Activated T-cell treated with anti-CD3 and anti-CD28 coated beads, Interleukin-2, amount 50 U/mL, for 72 hours (primary cell): ENCODE measurements around the gene CRB2. TPM values are rescaled to one million over a fixed set of nuclear protein-coding genes. Genes with fewer than 3 reads are reported as not detected.

Source experiments
- ATAC-seq, 2 donors: fragments of 150-1000 bp; cut with Tn5 transposase; replicated peaks in 1 of 2; 2 replicates each; pipeline ENCODE4 v1.10.0; 2021; ENCODE audit warnings: moderate library complexity in 2 of 2, mild to moderate bottlenecking in 1 of 2
- DNase-seq, 2 donors: peaks; one replicate each; pipeline ENCODE4 v3.0.0; 2021 to 2022; ENCODE audit warnings: mixed read lengths in 1 of 2
- H3K27ac Mint-ChIP-seq: one replicate; pipeline ENCODE4 v1.8.0; 2022; ENCODE audit warnings: mild to moderate bottlenecking, moderate library complexity, mixed read lengths
- H3K27me3 Mint-ChIP-seq: one replicate; pipeline ENCODE4 v1.8.0; 2022; ENCODE audit warnings: low read depth, mixed read lengths
- H3K36me3 Mint-ChIP-seq, 2 donors: one replicate each; pipeline ENCODE4 v1.8.0; 2022; ENCODE audit warnings: mixed read lengths in 2 of 2, mild to moderate bottlenecking in 1 of 2; ENCODE audit not compliant: insufficient read depth in 2 of 2
- H3K4me1 Mint-ChIP-seq: one replicate; pipeline ENCODE4 v1.8.0; 2022; ENCODE audit warnings: low read depth, mixed read lengths
- H3K4me3 Mint-ChIP-seq, 2 donors: one replicate each; pipeline ENCODE4 v1.8.0; 2022; ENCODE audit warnings: mild to moderate bottlenecking in 2 of 2, mixed read lengths in 2 of 2, moderate library complexity in 2 of 2
- H3K9me3 Mint-ChIP-seq, 2 donors: one replicate each; pipeline ENCODE4 v1.8.0; 2022; ENCODE audit warnings: mixed read lengths in 2 of 2
- total RNA-seq, 2 donors: library from RNA; stranded (reverse); gene quantifications; one replicate each; pipeline ENCODE4 v1.2.3, GENCODE V29; 2022

The CRB2 gene
- total RNA-seq, 2 donors from 2014 or later, result not detected

GRCh38 chr9:123377211-123377971 lies 21.4 kb downstream of the CRB2 start:
- no peak for ATAC-seq
- Mint-ChIP-seq H3K4me1 (no peaks in the 10 kb centered on the region), H3K9me3 (no peaks in the 10 kb centered on the region)

GRCh38 chr9:123378025-123378424 lies 22.0 kb downstream of the CRB2 start:
- DNase-seq (no peak), ATAC-seq (no peak)
- H3K27me3 Mint-ChIP-seq, result peaks cover 18% of the 10 kb centered on the region
- H3K36me3 Mint-ChIP-seq, result no peaks in the 10 kb centered on the region
- no peak overlapping the region for H3K27ac Mint-ChIP-seq
- H3K4me3 Mint-ChIP-seq, result no peak overlapping the region
- H3K4me1 Mint-ChIP-seq, result no peaks in the 10 kb centered on the region
- no peaks in the 10 kb centered on the region for H3K9me3 Mint-ChIP-seq

More at GRCh38 chr9:123377211-123377971, 21.4 kb downstream of the CRB2 start:
- no peak overlapping the region for H3K4me3 Mint-ChIP-seq
- no peak overlapping the region for H3K27ac Mint-ChIP-seq
- DNase-seq, result no peak
- peaks cover 23% of the 10 kb centered on the region for H3K27me3 Mint-ChIP-seq
- no peaks in the 10 kb centered on the region for H3K36me3 Mint-ChIP-seq

DNA sequence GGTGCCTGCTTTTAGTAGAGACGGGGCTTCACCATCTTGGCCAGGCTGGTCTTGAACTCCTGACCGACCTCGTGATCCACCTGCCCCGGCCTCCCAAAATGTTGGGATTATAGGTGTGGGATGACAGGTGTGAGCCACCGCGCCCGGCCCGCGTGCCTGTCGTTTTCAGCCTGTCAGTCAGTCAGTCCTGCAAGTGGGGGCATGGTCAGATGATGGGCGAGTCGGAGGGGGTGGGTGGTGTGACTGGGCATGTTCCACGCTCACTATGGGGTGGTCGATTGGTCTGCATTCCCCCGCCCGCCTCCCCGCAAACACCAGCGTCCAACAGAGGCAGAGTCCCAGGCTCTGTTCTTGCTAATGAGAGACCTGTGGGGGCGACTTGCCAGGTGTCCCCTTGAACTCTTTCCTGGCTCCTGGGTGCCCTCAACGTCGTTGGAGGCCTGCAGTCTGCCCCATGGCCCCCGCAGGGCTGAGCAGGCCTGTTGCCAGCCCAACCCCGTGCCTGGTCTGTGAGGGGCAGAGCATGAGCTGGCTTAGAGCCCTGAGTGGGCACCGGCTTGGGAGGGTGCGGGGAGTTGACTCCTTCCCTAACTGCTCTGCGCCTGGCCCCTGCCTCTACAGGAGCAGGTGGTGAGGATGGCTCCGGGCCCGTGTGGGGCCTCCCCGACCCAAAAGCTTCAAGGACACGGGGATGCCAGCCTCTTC lies 23.1 kb downstream of the CRB2 start:
- no peaks in the 10 kb centered on the region for H3K9me3 Mint-ChIP-seq
- H3K27ac Mint-ChIP-seq, result no peak overlapping the region
- no peaks in the 10 kb centered on the region for H3K4me1 Mint-ChIP-seq
- peaks cover 14% of the 10 kb centered on the region for H3K27me3 Mint-ChIP-seq
- H3K36me3 Mint-ChIP-seq, result no peaks in the 10 kb centered on the region
- H3K4me3 Mint-ChIP-seq, result no peak overlapping the region
- ATAC-seq (no peak), DNase-seq (no peak)

GRCh38 chr9:123380852-123381705 lies 25.1 kb downstream of the CRB2 start:
- Mint-ChIP-seq H3K27ac (no peak overlapping the region), H3K4me3 (no peak overlapping the region), H3K27me3 (no peaks in the 10 kb centered on the region)

DNA sequence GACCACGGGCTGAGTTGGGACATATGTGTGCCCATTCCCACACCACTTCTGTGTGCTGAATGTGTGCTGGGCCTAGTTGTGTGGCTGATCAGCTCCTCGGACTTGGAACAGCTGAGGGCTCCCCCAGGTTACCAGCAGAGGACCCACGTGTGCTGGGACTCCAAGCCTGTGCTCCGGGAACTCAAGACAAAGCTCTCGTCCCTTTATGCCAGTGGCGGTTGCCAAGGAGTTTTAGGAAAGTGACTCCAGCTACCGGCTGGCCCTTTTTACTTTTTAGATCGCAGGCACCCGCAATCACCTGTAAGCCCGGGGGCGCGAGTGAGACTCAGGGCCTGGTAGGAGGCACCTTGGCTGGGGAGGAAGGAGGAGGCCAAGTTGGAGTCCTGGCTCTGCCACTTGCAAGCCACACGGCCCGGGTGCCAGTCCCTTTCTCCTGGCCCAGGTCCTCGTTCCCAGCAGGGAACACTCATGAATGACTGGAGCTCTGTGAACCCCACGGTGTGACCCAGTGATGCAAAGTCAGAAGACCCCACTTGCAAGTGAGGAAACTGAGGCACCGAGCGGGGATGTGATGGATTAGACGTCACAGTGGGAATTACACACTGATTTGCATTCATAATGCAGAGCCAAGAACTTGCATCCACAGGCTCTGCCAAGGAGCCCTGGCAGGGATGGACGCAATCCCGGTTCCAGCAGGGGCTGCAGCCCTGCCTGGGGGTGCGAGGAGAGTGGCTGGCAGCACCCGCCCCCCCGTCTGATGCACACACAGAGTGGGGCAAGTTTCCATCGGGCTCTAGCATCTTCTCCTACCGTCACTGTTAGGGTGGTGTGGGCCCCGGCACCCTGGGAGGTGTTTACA lies 26.9 kb downstream of the CRB2 start:
- ATAC-seq, result no peak
- no peaks in the 10 kb centered on the region for H3K36me3 Mint-ChIP-seq

More at GRCh38 chr9:123380852-123381705, 25.1 kb downstream of the CRB2 start:
- H3K36me3 Mint-ChIP-seq, result no peaks in the 10 kb centered on the region
- no peak for DNase-seq
- H3K9me3 Mint-ChIP-seq, result no peaks in the 10 kb centered on the region
- no peak for ATAC-seq
- no peaks in the 10 kb centered on the region for H3K4me1 Mint-ChIP-seq

GRCh38 chr9:123383512-123384170 lies 27.6 kb downstream of the CRB2 start:
- Mint-ChIP-seq H3K36me3 (no peaks in the 10 kb centered on the region), H3K4me3 (no peak overlapping the region), H3K27me3 (no peaks in the 10 kb centered on the region), H3K4me1 (no peaks in the 10 kb centered on the region), H3K9me3 (no peaks in the 10 kb centered on the region), H3K27ac (no peak overlapping the region)
- ATAC-seq (no peak), DNase-seq (no peak)

More for the DNA sequence above, 26.9 kb downstream of the CRB2 start:
- H3K9me3 Mint-ChIP-seq, result no peaks in the 10 kb centered on the region
- no peaks in the 10 kb centered on the region for H3K4me1 Mint-ChIP-seq
- no peaks in the 10 kb centered on the region for H3K27me3 Mint-ChIP-seq
- no peak overlapping the region for H3K4me3 Mint-ChIP-seq
- DNase-seq, result no peak
- H3K27ac Mint-ChIP-seq, result no peak overlapping the region

DNA sequence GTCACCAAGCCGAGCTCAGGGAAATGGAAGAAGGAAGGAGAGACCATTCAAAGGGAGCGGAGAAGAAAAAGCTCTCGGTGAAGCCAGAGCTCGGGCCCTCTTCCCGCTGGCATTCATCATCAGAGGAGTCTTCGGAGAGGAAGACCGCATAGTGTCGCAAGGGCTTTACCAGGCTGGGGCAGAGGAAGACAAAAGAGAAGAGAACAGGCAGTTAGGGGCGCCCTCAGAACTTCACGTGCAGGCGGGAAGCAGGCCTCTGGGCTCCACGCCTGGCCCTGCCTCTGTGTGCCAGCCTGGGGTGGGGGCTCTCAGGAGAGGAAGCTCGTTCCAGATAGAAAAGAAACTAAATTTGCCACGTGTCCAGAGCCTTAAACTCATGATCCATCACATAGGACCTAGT lies 31.7 kb downstream of the CRB2 start:
- DNase-seq (no peak), ATAC-seq (no peak)
- Mint-ChIP-seq H3K4me1 (no peaks in the 10 kb centered on the region), H3K9me3 (no peaks in the 10 kb centered on the region), H3K27me3 (no peaks in the 10 kb centered on the region), H3K27ac (no peak overlapping the region), H3K4me3 (no peak overlapping the region), H3K36me3 (no peaks in the 10 kb centered on the region)

- Mint-ChIP-seq H3K9me3 (peaks cover 0 to 2% of the 10 kb centered on the region in 2 donors), H3K4me1 (no peaks in the 10 kb centered on the region), H3K27me3 (no peaks in the 10 kb centered on the region), H3K4me3 (no peak overlapping the region), H3K27ac (no peak overlapping the region), H3K36me3 (no peaks in the 10 kb centered on the region)
- ATAC-seq (no peak), DNase-seq (no peak)
Measured at GRCh38 chr9:123389070-123389469, 33.1 kb downstream of the CRB2 start.

DNA sequence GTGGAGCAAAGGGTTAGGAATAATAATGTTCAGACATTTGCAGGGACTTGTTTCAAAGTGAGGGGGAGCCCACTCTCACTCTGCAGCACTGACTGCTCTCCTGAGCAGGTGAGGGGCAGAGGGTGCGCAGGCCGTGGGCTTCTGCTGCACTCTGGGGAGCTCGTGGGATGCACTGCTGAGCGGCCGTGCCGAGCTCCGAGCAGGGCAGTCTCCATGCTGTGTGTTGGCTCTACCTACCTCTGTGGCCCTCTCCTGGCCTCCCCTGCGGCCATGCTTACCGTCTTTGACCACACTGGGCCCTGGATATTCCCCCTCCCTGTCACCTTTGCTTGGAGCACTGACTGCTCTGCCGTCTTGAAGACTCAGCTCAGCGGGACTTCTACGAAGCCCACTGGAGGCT lies 33.7 kb downstream of the CRB2 start:
- Mint-ChIP-seq H3K4me1 (no peaks in the 10 kb centered on the region), H3K9me3 (peaks cover 0 to 2% of the 10 kb centered on the region in 2 donors), H3K36me3 (no peaks in the 10 kb centered on the region), H3K27ac (no peak overlapping the region), H3K4me3 (no peak overlapping the region), H3K27me3 (no peaks in the 10 kb centered on the region)
- ATAC-seq (no peak), DNase-seq (no peak)

DNA sequence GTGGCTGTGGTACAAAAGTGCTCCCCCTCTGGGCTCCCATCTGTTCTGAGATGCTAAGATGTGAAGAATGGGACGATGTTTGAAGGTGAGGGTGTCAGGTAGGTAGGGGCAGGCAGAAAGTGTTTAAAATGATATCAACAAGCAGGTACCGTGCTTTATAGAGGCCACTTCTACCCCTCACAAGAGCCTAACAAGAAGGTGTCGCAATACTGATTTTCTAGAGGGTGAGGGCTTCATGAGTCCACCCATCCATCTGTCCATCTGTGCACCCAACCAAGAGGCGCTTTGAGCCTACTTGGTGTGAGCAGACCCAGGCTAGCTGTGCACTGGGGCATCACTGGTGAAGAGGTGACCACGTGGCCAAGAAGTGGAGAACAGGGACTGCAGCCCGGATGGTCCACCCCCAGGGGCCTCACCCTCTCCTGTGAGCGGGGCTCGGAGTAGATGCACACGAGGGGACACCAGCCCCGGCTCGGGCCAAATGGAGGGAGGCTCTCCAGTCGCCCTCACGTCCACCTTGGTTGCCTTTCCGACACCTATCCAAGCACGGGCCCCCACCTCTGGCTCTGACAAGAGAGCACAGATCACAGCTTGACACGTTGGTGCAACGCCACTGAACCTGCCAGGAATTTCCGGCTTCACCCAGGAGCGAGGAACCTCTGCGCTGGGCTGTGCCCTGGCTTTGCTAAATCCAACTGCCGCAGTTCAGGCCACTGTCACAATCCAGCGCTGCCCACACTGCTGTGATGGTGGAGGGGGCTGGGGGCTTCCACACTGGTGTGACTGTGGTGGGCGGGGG lies 34.5 kb downstream of the CRB2 start:
- DNase-seq, result no peak
- peaks cover 0 to 2% of the 10 kb centered on the region in 2 donors for H3K9me3 Mint-ChIP-seq
- H3K4me1 Mint-ChIP-seq, result no peaks in the 10 kb centered on the region
- no peaks in the 10 kb centered on the region for H3K36me3 Mint-ChIP-seq
- ATAC-seq, result no peak
- no peaks in the 10 kb centered on the region for H3K27me3 Mint-ChIP-seq
- H3K27ac Mint-ChIP-seq, result no peak overlapping the region
- no peak overlapping the region for H3K4me3 Mint-ChIP-seq

- no peaks in the 10 kb centered on the region for H3K36me3 Mint-ChIP-seq
- no peak overlapping the region for H3K27ac Mint-ChIP-seq
- H3K27me3 Mint-ChIP-seq, result no peaks in the 10 kb centered on the region
- no peak for ATAC-seq
- no peak overlapping the region for H3K4me3 Mint-ChIP-seq
- H3K4me1 Mint-ChIP-seq, result no peaks in the 10 kb centered on the region
- peaks cover 0 to 2% of the 10 kb centered on the region in 2 donors for H3K9me3 Mint-ChIP-seq
- DNase-seq, result no peak
Measured at GRCh38 chr9:123391233-123391632, 35.2 kb downstream of the CRB2 start.
